ENCODE measurements around the gene TSPAN9.

TSPAN9 gene

DNA sequence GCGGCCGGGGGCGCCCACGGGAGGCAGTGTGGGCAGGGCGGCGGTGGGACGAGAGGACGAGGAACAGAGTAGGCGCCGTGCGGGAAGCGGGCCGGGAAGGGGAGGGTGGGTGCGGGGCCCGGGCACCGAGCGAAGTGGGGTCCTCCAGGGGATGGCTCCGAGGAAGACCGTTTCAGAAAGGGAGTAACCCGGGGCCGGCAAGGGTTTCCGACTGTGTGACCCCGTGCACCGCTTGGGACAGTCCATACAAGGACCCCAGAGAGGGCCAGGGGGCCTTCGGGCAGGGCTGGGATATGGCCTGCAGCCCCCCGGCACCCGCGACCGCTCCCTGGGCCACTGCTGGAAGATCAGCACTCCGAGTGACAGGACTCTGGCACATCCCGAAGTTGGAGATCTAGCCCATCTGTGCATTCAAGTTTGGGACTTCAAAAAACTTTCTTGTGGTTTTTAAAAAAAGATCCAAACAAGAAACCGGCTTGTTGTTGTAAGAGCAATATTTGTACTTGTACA, 448 bp downstream of the TSPAN9 start:
- peak; percentile 49 for DNase-seq (ENCODE audit: low read depth, low spot score)

DNA sequence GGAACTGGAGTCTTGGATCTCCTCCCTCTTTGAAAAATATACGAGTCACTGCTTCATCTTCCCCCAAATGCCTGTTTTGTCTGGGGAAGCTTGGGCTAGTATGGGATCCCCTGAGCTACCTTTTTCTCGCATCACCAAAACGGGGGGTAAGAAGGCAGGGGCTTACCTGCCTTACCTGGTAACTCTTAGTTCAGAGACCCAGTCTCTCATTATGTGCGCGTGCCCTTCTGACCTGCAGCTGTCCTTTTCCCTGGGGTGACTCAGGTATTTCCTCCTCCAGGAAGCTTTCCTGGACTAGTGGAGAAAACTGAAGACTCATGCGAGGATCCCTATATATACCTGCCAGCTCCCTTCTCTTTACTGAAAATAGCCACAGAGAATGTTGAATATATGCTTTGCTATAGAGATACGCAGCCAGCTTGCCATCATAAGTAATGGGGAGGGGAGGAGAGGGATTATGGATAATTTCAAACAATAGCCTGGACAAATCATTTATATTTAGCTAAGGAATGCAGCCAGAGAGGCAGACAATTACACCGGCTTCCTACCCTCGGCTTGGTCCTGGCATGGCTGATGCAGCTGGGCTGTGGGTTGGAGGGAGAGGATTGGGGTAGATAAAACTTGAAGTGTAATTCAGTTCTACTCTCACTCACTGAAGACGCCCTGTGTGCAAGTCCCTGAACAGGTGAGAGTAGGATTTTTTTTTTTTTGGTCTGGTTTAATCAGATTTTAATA, 1.1 kb downstream of the TSPAN9 start:
- no peak for DNase-seq (ENCODE audit: low read depth, low spot score)

- DNase-seq (ENCODE audit: low read depth, low spot score) = no peak
These were observed 3.9 kb downstream of the TSPAN9 start for GRCh38 chr12:3081091-3081490.

DNA sequence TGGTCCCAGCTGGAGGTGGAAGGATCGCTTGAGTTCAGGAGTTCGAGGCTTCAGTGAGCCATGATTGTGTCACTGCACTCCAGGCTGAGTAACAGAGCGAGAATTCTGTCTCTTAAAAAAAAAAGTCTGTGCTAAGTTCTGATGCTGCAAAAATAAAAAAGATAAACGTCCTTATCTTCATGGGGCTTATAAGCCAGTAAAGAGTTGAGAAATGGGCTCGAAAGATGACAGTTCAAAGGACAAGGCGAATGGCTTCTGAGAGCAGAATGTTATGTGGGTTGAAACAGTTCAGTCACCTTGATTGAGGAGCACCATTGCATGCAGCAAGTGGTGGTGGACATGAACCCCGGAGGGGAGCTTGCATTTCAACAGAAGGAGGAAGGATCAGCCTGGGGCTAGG, 4.7 kb downstream of the TSPAN9 start:
- no peak for DNase-seq (ENCODE audit: low read depth, low spot score)

- DNase-seq (ENCODE audit: low read depth, low spot score) = no peak
These were observed 6.2 kb downstream of the TSPAN9 start for GRCh38 chr12:3083241-3083920.

DNA sequence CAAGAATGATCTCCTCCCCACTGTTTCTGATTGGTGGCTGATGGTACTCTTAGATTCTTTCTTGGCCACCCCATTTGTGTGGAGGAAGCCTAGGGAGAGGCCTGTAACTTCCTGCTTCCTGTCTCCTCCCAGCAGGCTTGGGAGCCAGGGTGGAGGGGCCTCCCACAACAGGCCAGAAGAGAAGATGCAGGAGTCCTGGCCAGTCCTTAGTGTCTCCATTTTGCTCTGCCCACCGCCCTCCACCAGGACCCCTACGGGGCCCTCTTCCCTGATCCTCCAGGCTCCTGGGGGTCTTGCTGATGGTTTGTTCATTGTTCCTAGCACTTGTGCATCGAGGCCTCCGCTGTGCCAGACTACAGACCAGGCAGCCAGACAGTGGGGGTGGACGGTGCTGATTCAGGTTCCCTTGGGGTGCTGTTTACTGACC, 6.8 kb downstream of the TSPAN9 start:
- no peak for DNase-seq (ENCODE audit: low read depth, low spot score)

- no peak for DNase-seq (ENCODE audit: low read depth, low spot score)
These were observed 7.6 kb downstream of the TSPAN9 start for GRCh38 chr12:3084742-3085141.

GRCh38 chr12:3085341-3086139, 8.4 kb downstream of the TSPAN9 start:
- DNase-seq (ENCODE audit: low read depth, low spot score) = no peak

DNA sequence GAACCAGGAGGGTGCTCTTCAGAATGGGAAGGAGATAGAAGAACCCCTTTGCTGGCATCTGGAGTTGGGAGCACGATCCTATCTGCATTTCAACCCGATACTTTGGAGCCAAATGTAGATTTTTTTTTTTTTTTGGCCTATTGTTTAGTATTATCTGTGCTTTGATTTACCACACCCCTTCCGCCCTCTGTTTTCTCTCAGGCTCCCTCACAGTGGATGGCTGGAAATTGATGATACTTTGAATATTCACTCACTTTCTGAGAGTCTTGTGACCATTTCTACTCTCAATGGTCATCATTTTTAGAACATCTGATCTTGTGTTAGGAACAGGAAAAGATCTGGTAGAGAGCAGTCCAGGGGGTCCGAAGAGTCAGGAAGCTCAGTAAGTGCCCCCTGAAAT, 9.0 kb downstream of the TSPAN9 start:
- DNase-seq (ENCODE audit: low read depth, low spot score) = no peak

DNA sequence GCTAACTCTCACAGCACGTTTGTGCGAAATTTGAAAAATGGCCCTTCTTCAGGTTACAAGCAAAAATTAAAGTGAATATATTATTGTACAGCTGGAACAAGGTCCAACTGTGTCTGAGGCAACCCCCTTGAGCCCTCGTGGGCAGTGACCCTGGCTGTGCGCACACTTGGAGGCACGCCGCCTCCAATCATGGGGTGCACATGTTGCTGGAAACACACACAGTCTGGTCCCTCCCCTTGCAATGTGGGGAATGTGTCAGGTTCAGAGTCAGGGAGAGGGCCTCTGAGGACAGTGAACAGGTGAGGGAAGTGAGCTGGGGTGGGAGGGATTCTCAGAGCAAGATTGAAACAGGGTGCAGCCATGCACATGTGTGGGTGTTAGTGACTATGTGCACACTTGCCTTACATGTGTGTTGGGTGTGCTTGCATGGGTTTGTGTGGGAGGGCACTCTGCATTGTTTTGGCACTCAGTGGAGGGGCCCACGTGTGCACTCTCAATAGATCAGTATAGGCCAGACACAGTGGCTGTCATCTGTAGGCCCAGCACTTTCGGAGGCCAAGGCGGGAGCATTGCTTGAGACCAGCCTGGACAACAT, 9.6 kb downstream of the TSPAN9 start:
- no peak for DNase-seq (ENCODE audit: low read depth, low spot score)

- DNase-seq (ENCODE audit: low read depth, low spot score) = peak; percentile 61
These were observed 10.8 kb downstream of the TSPAN9 start for GRCh38 chr12:3087758-3088650.

DNA sequence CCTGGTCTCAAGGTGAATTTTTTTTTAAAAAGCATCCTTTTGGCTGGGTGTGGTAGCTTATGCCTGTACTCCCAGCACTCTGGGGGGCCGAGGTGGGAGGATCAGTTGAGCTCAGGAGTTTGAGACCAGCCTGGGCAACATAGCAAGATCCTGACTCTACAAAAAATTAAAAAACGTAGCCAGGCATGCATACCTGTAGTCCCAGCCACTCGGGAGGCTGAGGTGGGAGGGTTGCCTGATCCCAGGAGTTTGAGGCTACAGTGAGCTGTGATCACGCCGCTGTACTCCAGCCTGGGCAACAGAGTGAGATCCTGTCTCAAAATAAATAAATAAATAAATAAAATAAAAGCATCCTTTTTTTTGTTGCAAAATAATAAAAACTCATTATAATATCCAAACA, 12.4 kb downstream of the TSPAN9 start:
- DNase-seq (ENCODE audit: low read depth, low spot score) = no peak

GRCh38 chr12:3090240-3091037, 13.3 kb downstream of the TSPAN9 start:
- no peak for DNase-seq (ENCODE audit: low read depth, low spot score)

- DNase-seq (ENCODE audit: low read depth, low spot score) = no peak
These were observed 13.8 kb downstream of the TSPAN9 start for GRCh38 chr12:3091038-3091319.

DNA sequence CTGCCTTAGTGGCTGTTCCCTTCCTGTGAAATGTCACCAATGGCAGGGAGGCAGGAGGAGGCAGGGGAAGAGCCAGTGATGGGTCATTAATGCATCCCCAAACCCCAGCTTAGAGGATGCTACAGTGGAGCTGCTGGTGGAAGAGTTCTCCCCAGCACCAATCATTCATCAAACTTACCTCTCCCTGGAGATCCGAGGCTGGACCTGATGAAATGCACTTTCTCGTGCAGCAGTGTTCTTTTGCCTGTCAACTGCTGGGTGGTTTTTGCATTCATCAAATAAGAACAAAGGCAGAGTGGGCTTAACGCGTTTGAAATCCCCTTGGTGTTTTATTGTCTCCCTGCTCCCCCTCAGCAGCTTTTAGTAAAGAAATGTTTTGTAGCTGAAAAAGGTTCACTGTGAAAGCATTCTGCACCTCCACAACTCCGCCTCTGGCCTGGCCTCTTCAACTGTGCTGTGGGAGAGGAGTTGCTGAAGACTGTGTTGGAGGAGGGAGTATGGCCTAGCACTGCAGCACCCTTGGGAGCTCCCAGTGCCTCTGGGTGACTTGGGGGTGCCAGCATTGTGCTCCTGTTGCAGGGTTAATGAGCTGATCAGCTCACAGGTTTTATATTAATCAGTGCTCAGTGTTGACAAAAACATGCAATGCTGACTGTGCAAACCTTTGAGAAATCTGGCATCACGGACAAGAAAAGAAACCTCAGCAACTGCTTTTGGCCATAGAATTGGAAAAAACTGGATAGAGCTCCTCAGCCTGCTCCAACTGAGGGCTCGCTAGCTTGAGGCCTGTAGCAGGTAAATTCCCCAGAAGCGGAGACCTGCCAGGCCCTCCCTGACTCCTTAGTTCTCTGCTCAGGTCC, 14.4 kb downstream of the TSPAN9 start:
- DNase-seq (ENCODE audit: low read depth, low spot score) = no peak

GRCh38 chr12:3092764-3093163, 15.6 kb downstream of the TSPAN9 start:
- DNase-seq (ENCODE audit: low read depth, low spot score) = no peak

DNA sequence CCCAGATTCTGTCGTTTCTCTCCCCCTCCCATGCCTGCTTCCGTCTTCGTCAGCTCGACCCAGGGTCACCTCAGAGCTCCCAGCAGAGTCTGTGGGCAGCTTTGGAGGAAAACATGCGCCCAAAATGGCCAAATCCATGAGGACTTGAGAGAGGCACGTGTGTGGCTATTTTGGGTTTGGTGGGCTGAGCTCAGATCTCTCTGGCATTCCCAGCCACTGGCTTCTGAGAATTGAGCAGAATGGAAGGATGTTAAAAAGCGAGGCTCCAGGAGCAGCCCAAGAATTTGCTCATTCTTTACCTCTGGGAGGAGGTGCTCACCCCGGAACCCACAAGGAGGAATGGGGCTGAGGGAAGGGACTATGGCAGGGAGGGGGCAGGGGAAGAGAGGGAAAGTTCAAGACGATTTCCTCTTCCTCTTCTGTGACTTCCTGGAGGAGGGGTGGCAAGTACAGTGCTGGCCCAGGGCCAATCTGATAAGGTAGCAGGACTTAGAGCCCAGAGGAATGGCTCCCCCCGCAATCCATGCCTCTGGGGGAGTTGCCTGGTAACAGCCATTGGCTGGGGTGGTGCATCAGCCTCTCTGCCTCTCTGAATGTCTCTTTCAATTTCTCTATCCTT, 20.1 kb downstream of the TSPAN9 start:
- DNase-seq (ENCODE audit: low read depth, low spot score) = peak; percentile 85

- no peak for DNase-seq (ENCODE audit: low read depth, low spot score)
These were observed 20.7 kb downstream of the TSPAN9 start for GRCh38 chr12:3097836-3098235.

DNA sequence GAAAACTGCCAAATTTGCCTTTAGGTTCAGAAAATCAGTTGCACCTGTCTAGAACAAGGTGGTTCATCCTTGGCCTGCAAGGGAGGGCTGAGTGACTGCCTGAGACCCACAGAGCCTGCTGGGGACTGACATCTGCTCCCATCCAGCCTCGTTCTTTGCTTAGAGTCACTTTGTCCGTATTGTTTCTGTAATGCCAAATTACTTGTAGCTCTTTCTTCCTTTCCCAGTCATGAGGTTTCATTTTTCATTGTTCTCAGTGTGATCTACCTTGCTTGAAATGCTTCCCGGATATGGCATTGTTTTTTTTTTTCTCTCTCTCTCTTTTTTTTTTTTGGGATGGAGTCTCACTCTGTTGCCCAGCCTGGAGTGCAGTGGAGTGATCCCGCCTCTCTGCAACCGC, 21.3 kb downstream of the TSPAN9 start:
- DNase-seq (ENCODE audit: low read depth, low spot score) = no peak

Measured in astrocyte of the hippocampus (primary cell).